NT2/D1 (cell line): ENCODE results near the gene TUBA1A.
"Not testable (repeated sequence)": the region's sequence is repeated elsewhere in the genome, so short reads cannot be mapped to it uniquely, and the experiment has no call there.

Experiments used
- DNase-seq: peaks from one replicate; pipeline ENCODE4 v3.0.0-alpha.2; 2011; ENCODE audit warnings: low read depth, low spot score
- H3K27me3 ChIP-seq: 2 replicates; pipeline ENCODE4 v1.6.0; 2011; ENCODE audit warnings: mild to moderate bottlenecking; ENCODE audit not compliant: insufficient read length, insufficient read depth
- H3K36me3 ChIP-seq: 2 replicates; pipeline ENCODE4 v1.6.1; 2011; ENCODE audit warnings: mild to moderate bottlenecking, low read length, mixed read lengths; ENCODE audit not compliant: insufficient read depth, insufficient read length
- H3K4me1 ChIP-seq: 2 replicates; pipeline ENCODE4 v1.5.1; 2011; ENCODE audit not compliant: insufficient read depth, insufficient read length
- H3K4me3 ChIP-seq: 2 replicates; pipeline ENCODE4 v1.5.1; 2011; ENCODE audit warnings: low read depth; ENCODE audit not compliant: insufficient read length
- H3K9ac ChIP-seq: 2 replicates; pipeline ENCODE4 v1.6.0; 2011; ENCODE audit warnings: low read depth; ENCODE audit not compliant: insufficient read length
- H3K9me3 ChIP-seq: 2 replicates; pipeline ENCODE4 v1.5.1; 2011; ENCODE audit warnings: mild to moderate bottlenecking, low read length; ENCODE audit not compliant: insufficient read depth
- SUZ12 ChIP-seq: IDR thresholded peaks from 2 replicates; pipeline ENCODE4 v1.6.1; 2011; ENCODE audit not compliant: insufficient read length, insufficient read depth; ENCODE audit errors: extremely low read depth
- YY1 ChIP-seq: IDR thresholded peaks from 2 replicates; pipeline ENCODE4 v1.6.1; 2011; ENCODE audit not compliant: insufficient read length, insufficient read depth
- ZNF274 ChIP-seq: IDR thresholded peaks from 2 replicates; pipeline ENCODE4 v1.6.1; 2011; ENCODE audit warnings: mild to moderate bottlenecking, low read depth, low read length

Gene TUBA1A

DNA sequence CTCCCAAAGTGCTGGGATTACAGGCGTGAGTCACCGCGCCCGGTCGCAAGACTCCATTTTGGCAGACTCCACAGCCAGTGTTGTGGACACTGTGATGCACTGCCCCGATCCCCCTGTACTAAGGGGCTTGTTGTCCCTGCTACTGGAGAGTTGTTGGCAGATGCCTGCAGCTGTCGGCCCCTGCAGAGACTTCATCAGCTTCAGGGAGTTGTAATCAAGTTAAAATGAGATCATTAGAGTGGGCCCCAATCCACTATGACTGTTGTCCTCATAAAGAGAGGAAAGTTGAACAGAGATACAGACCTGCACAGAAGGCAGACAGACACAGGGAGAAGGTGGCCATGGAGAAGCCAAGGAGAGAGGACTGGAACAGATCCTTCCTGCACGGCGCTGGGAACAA is 23.7 kb upstream of the TUBA1A start:
- H3K4me1 ChIP-seq, result peaks cover 6% of the 10 kb centered on the region
- H3K4me3 ChIP-seq, result no peak overlapping the region
- TF ChIP-seq YY1, result no peak
- TF ChIP-seq ZNF274, result no peak
- TF ChIP-seq SUZ12, result no peak
- no peaks in the 10 kb centered on the region for H3K9me3 ChIP-seq
- no peaks in the 10 kb centered on the region for H3K27me3 ChIP-seq
- DNase-seq, result no peak
- no peak overlapping the region for H3K9ac ChIP-seq
- no peaks in the 10 kb centered on the region for H3K36me3 ChIP-seq

DNA sequence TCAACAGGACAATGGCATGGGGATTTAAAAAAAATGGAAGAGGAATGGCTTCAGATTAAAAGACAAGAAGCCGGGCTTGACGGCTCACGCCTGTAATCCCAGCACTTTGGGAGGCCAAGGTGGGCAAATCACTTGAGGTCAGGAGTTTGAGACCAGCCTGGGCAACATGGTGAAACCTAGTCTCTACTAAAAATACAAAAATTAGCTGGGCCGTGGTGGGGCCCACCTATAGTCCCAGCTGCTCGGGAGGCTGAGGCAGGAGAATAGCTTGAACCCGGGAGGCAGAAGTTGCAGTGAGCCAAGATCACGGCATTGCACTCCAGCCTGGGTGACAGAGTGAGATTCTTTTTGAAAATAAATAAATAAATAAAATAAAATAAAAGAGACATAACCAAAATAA is 21.8 kb upstream of the TUBA1A start:
- H3K9ac ChIP-seq, H3K4me3 ChIP-seq, H3K9me3 ChIP-seq, H3K27me3 ChIP-seq, DNase-seq, H3K36me3 ChIP-seq, H3K4me1 ChIP-seq: not testable (repeated sequence)

DNA sequence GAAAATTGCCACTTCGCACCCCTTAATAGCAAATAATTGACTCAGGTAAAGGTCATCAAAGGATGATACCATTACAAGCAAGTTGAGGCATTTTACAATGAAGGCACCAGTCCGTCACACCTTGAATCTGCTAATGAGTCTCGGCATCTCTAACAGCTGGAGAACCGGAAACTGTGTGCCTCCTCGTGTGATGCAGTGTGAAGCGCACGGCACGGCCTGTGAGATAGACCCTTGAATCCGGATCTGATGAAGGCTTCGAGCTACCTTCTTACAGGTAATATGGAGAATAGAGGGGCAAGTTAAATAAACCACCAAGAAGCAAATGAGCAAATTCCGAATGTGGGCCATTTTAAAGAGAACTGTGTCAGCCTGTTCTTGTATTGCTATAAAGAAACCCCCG is 19.8 kb upstream of the TUBA1A start:
- DNase-seq, result no peak
- H3K4me1 ChIP-seq, result no peaks in the 10 kb centered on the region
- H3K4me3 ChIP-seq, result no peak overlapping the region
- no peaks in the 10 kb centered on the region for H3K9me3 ChIP-seq
- H3K36me3 ChIP-seq, result no peaks in the 10 kb centered on the region
- no peak overlapping the region for H3K9ac ChIP-seq
- TF ChIP-seq ZNF274 (no peak), SUZ12 (no peak), YY1 (no peak)
- no peaks in the 10 kb centered on the region for H3K27me3 ChIP-seq

DNA sequence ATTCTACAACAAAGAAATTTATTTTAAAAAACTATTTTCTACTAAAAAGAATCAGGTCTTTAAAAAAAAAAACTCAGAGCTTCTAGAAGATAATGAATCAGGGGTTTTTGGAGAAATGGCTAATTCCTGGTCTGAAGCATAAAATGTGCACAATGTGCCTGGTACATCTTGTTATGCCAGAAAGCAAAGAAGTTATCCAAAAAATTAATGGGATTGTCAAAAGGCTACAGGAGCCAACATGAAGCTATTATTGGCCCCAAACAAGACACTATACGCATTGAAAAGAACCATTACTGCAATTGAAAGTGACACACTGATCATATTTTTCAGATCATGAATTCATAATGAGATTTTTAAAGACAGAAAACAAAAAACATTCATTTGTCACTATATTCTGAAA is 19.3 kb upstream of the TUBA1A start:
- Histone ChIP-seq H3K4me1 (no peaks in the 10 kb centered on the region), H3K9ac (no peak overlapping the region), H3K36me3 (no peaks in the 10 kb centered on the region), H3K9me3 (no peaks in the 10 kb centered on the region), H3K27me3 (no peaks in the 10 kb centered on the region), H3K4me3 (no peak overlapping the region)
- no peak for DNase-seq
- no peak for TF ChIP-seq YY1
- no peak for TF ChIP-seq SUZ12
- no peak for TF ChIP-seq ZNF274

DNA sequence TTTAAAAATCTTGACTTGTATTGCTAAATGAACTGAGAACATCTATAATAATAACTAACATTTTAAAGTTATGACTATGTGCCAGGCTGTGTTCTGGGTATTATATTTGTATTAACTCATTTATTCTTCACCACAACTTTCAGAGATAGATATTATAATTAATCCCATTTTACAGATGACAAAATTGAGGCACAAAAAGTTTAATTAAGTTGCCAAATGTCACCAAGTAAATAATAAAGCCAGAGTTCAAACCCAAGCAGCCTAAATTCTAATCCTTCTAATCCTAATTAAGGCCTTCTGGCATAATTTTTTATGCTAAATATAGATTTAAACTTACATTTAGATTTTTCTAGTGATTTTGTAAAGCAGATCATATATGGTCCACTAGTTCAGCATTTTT is 17.5 kb upstream of the TUBA1A start:
- Histone ChIP-seq H3K9me3 (no peaks in the 10 kb centered on the region), H3K27me3 (no peaks in the 10 kb centered on the region), H3K4me3 (no peak overlapping the region), H3K9ac (no peak overlapping the region), H3K36me3 (no peaks in the 10 kb centered on the region), H3K4me1 (no peaks in the 10 kb centered on the region)
- TF ChIP-seq YY1 (no peak), SUZ12 (no peak), ZNF274 (no peak)
- no peak for DNase-seq

DNA sequence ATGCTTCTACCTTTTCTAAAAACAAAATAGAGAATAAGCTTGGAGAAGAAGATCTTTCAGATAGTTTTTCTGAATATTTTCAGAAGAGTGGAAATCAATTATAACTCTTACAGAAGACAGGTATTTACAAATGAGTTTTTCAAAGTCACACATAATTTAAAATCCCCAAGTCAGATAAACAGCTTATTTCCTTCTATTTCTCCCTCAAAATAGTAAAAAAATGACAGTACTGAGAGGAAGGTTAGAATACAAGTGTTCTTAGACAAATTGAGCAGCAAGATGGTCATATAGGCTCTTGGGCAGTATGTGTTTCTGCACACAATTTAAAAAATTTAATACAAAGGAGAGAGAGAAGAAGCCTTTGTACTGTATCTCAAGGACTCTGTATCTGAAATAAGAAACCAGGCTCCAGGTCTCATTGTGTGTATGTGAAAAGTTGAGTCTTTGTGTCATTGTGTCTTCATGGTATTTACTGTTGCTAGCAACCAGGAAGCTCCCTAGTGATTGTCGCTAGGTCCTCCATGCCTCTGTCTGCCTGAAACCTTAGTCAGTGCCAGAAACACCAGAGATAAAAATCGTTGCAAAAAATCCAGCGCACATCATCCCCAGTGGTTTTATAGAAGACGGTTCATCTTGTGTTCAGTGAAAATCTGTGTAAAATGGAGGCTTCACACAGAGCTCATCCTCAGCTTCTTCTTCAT is 12.9 kb upstream of the TUBA1A start:
- TF ChIP-seq ZNF274 (no peak), SUZ12 (no peak), YY1 (no peak)
- Histone ChIP-seq H3K36me3 (no peaks in the 10 kb centered on the region), H3K4me1 (peaks cover 2% of the 10 kb centered on the region), H3K9me3 (no peaks in the 10 kb centered on the region), H3K27me3 (no peaks in the 10 kb centered on the region), H3K9ac (no peak overlapping the region), H3K4me3 (no peak overlapping the region)
- DNase-seq, result no peak

DNA sequence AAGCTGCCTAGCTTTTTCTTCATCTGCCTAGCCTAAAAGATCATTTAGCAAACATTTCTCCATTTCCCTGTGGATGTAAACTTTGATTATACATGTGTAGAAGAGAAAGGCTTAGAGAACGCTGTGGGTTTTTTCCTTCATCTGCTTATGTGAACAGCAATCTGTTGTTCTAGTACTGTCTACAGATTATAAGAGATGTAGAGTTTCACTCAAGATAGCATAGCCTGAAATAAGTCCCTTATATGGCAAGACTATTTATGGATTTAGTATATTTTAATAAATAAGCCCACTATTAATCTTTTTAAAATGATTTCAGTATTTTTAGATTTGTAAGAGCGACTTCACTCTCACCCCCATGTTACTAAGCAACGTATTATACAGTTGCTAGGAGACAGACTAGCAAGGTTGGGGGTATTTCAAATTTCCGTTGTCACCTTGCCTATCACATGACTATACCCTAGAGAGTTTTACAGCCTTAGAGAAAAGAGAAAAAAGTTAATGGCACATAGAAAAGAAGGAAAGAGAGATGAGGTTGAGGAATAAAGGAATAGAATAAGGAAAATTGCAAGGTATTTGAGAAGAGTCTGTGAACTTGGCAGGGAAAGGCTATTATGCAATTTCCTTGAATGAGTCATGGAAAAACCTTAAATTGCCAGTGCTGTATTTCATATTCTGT is 12.2 kb upstream of the TUBA1A start:
- H3K27me3 ChIP-seq, result no peaks in the 10 kb centered on the region
- no peaks in the 10 kb centered on the region for H3K36me3 ChIP-seq
- peaks cover 2% of the 10 kb centered on the region for H3K4me1 ChIP-seq
- H3K4me3 ChIP-seq, result no peak overlapping the region
- no peak for DNase-seq
- H3K9me3 ChIP-seq, result no peaks in the 10 kb centered on the region
- H3K9ac ChIP-seq, result no peak overlapping the region
- TF ChIP-seq YY1 (no peak), ZNF274 (no peak), SUZ12 (no peak)
